Cardiac fibroblast (primary cell): Measurements from ENCODE around the gene BDP1.
"Not testable (repeated sequence)": the region's sequence is repeated elsewhere in the genome, so short reads cannot be mapped to it uniquely, and the experiment has no call there.

Experiments used
- DNase-seq, 2 donors: peaks; one replicate each; pipeline versions ENCODE4 v3.0.0 to v3.0.0-alpha.2; 2010; ENCODE audit warnings: low read depth in 2 of 2
- H3K4me3 ChIP-seq, 2 donors: replicated peaks in 1 of 2; 1 replicate in 1 of 2; 2 replicates in 1 of 2; pipeline ENCODE4 v1.5.1; 2011; ENCODE audit warnings: low read depth in 2 of 2, low read length in 2 of 2, mild to moderate bottlenecking in 2 of 2, moderate library complexity in 1 of 2
- TF ChIP-seq, protein P1 (sequence below): IDR thresholded peaks from one replicate; pipeline ENCODE4 v1.5.1; 2011; ENCODE audit warnings: low read depth, mild to moderate bottlenecking, low read length, inconsistent platforms

The BDP1 gene

GRCh38 chr5:71588533-71588885, 133.1 kb downstream of the BDP1 start:
- no peak for DNase-seq
- TF ChIP-seq, protein P1, sequence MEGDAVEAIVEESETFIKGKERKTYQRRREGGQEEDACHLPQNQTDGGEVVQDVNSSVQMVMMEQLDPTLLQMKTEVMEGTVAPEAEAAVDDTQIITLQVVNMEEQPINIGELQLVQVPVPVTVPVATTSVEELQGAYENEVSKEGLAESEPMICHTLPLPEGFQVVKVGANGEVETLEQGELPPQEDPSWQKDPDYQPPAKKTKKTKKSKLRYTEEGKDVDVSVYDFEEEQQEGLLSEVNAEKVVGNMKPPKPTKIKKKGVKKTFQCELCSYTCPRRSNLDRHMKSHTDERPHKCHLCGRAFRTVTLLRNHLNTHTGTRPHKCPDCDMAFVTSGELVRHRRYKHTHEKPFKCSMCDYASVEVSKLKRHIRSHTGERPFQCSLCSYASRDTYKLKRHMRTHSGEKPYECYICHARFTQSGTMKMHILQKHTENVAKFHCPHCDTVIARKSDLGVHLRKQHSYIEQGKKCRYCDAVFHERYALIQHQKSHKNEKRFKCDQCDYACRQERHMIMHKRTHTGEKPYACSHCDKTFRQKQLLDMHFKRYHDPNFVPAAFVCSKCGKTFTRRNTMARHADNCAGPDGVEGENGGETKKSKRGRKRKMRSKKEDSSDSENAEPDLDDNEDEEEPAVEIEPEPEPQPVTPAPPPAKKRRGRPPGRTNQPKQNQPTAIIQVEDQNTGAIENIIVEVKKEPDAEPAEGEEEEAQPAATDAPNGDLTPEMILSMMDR, result no peak
- no peak overlapping the region for H3K4me3 ChIP-seq

GRCh38 chr5:71589903-71590302, 134.5 kb downstream of the BDP1 start:
- TF ChIP-seq, protein P1, result no peak
- DNase-seq, result no peak
- no peak overlapping the region for H3K4me3 ChIP-seq

GRCh38 chr5:71591100-71591499, 135.6 kb downstream of the BDP1 start:
- TF ChIP-seq, protein P1, result no peak
- no peak overlapping the region for H3K4me3 ChIP-seq
- no peak for DNase-seq

GRCh38 chr5:71596169-71596568, 140.7 kb downstream of the BDP1 start:
- TF ChIP-seq, protein P1, result no peak
- no peak overlapping the region for H3K4me3 ChIP-seq
- DNase-seq, result no peak

DNA sequence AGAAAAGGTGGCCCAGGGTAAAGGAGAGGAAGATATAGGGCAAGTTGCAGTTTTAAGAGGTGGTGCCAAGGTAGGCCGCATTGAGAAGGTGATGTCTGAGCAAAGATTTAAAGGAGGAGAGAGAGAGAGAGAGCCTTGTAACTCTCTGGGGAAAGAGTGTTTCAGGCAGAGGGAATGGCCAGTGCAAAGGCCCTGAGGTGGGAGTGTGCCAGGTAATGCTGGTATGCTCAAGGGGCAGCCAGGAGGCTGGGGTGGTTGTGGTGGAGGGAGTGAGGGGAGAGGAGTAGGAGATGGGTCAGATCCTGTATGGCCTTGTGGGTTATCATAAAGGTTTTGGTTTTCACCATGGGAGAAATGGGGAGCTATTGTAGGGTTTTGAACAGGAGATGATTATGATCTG, 141.6 kb downstream of the BDP1 start:
- TF ChIP-seq, protein P1, result no peak
- no peak overlapping the region for H3K4me3 ChIP-seq
- no peak for DNase-seq

GRCh38 chr5:71600783-71601182, 145.3 kb downstream of the BDP1 start:
- H3K4me3 ChIP-seq, result no peak overlapping the region
- TF ChIP-seq, protein P1, result no peak
- peak in 1 of 2 donors; percentile 10 for DNase-seq

DNA sequence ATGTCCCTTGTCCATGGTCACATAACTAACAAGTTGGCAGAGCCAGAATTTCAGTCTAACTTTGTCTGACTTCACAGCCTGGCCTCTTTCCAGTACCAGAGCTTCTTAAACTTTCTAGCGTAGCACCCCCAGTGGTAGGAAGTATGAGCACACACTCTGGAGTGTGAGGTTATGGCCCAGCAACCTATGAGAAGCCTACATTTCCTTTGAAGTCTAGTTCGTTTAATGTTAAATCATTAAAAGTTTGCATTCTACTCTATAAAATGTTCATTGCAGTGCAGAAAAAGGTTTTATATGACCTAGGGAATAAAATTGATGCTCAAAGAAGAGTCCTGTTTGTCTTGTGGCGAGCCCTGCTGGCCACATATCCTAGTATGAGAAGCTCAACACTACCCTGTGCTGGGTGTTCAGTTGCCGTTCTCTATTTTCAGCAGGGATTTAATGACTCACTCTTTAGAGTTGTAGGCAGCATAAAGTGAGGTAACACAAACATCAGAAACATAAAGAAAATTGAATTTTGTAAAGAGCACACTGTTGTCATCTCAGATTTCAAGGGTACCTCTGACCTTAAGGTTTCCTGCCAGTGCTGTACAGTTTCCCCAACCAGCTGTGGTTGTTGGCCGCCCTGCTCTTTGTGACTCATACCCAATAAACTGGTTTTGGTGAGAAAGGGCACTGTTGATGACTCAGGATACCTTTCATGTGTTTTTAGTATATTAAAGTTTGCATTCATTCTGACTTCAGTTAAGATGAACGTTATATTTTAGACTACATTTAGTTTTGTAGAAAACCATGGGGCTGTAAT, 146.0 kb downstream of the BDP1 start:
- TF ChIP-seq, protein P1, result peak; percentile 70
- DNase-seq, result peak; percentile 94 to 98
- no peak overlapping the region for H3K4me3 ChIP-seq

GRCh38 chr5:71609916-71610315, 154.5 kb downstream of the BDP1 start:
- H3K4me3 ChIP-seq, DNase-seq: not testable (repeated sequence)
